H4 (cell line): ENCODE results near the gene WASL. TPM values are rescaled to one million over a fixed set of nuclear protein-coding genes. Genes with fewer than 3 reads are reported as not detected.

Experiments used
- DNase-seq: peaks from one replicate; pipeline ENCODE4 v3.0.0-alpha.2; 2015; ENCODE audit warnings: low spot score
- total RNA-seq: library from RNA; depleted of rRNA; stranded (reverse); fragments of >200 nt; shearing (Covaris generic); gene quantifications from 2 replicates; pipeline ENCODE4 v1.2.3, GENCODE V29; 2014; rRNA removed

The WASL gene
- total RNA-seq, 1 experiment from 2014 or later = 12.8 TPM

- no peak for DNase-seq
Observed at GRCh38 chr7:123633553-123633952, 115.2 kb downstream of the WASL start.

GRCh38 chr7:123632808-123633207 is 116.0 kb downstream of the WASL start:
- no peak for DNase-seq

Other genes starting within 250 kb of the WASL start
- 0.08 TPM in 1 of 2 replicates, not detected in the other for gene IQUB, start 214.4 kb downstream of the WASL start, total RNA-seq
- gene NDUFA5, start 191.2 kb downstream of the WASL start, total RNA-seq = 78.9 and 108 TPM in 2 replicates
- not detected in 2 replicates for gene ASB15, start 147.2 kb downstream of the WASL start, total RNA-seq
- not detected in 2 replicates for gene LMOD2, start 93.1 kb downstream of the WASL start, total RNA-seq
- gene HYAL4, start 96.2 kb upstream of the WASL start, total RNA-seq = 0.37 TPM in 1 of 2 replicates, not detected in the other
- gene SPAM1, start 176.2 kb upstream of the WASL start, total RNA-seq = not detected in 2 replicates